ENCODE results near the gene MAP3K1. TPM values are rescaled to one million over a fixed set of nuclear protein-coding genes. Genes with fewer than 3 reads are reported as not detected.
A peak's percentile ranks its signal among the peaks of the same experiment; 100 is the strongest.

Gene MAP3K1
- total RNA-seq, 1 donor from 2014 or later, result 35.2 TPM

GRCh38 chr5:56845904-56846480 lies 30.6 kb downstream of the MAP3K1 start:
- no peak for DNase-seq (ENCODE audit: low read depth in 2 of 2)

DNA sequence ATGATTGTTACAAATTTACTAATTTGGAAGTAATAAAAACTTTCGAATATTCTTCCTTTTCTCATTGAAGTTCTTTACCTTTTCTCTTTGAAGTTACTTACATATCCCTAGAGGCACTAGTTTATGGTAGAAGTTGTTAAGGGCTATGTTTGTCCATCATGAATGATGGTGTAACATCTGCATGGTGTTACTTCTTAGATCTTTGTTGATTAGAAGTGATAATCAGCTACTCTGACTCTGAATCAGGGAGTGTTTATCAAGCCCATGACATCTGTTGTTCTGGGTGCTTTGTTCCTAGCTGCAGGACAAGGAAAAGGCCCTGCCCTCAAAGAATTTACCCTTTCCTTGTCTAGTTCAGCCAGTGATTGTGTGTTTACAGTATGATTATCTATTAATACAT lies 32.9 kb downstream of the MAP3K1 start:
- no peak for DNase-seq (ENCODE audit: low read depth in 2 of 2)

GRCh38 chr5:56849671-56850070 lies 34.3 kb downstream of the MAP3K1 start:
- no peak for DNase-seq (ENCODE audit: low read depth in 2 of 2)

DNA sequence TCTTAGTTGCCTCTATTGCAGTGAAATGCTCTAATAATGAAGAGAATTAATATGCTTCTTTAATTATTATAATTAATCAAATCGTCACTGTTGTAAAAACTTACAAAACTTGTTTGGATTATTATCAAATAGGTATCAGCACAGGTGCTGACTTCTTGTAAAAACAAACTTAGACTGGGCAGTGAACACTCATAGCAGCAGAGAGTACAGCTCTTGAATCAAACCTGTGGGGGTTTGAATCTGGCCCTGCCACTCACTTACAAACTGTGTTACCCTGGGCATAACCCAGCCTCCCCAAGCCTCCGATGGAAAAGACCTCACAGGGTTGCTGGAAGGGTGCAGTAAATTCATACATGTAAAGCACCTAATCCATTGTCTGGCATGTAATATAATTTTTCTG lies 35.1 kb downstream of the MAP3K1 start:
- no peak for DNase-seq (ENCODE audit: low read depth in 2 of 2)

DNA sequence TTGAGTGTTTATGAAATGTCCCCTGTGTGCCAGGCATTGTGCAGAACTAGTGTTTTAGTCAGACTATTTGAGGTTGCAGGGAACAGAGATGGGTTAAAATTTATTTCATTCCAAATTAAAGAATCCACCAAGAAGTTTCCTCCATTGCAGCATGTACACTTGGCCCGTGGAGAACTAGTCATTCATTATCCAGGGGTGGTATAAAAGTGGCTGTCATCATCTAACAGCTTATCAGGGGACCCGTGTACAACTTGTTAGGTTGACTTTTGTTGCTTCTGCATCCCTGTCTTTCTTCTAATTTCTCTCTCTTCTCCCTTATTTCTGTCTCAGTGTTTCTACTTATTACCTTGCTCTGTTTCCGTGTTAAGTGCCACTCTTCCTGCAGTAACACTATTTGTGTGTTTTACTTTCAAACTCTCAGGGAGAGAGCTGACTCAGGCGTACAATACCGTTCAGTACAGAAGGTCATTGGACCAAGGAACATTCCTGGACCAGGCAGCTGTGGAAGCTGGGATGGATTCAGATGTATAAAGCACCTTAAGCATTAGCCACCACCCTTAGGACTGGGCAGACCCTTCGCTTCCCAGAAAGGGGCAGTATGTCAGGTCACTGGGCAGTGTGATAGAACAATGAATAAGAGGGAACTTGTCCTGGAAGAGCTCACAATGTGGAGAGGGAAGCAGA lies 36.1 kb downstream of the MAP3K1 start:
- DNase-seq (ENCODE audit: low read depth in 2 of 2), result peak in 1 of 2 donors; percentile 60

DNA sequence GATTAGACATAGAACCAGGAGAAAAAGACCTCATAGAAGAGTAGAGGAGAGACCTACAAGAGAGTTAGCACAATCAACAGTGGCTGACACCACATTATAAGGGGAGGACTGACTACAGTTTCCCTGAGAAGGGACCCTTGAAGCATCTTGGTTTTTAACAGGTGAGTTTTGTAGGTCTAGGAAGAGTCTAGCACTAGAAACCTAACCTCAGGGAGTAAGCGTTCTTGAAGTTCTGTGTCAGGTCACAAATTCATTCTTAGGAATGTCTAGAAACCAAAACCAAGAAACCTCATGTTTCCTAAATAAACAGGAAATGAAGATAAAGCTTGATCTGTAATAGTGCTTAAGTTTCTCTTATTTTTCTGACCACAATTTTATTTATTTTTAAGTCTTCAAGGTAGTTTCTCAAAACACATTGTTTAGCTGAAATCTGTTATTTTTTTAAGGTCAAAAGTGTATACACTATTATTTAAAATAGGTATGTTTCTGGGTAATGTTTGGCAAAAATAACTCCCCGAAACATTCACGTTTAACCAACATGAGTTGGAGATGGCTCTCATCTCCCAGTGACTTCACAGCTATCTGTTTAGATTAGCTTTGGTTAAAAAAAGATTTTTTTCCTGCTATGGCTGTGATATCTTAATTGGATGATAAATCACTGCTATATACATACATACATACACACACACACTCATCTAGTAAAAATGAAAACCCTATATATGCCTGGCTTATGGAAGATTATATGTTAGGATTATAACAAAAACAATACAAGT lies 37.1 kb downstream of the MAP3K1 start:
- DNase-seq (ENCODE audit: low read depth in 2 of 2), result no peak

DNA sequence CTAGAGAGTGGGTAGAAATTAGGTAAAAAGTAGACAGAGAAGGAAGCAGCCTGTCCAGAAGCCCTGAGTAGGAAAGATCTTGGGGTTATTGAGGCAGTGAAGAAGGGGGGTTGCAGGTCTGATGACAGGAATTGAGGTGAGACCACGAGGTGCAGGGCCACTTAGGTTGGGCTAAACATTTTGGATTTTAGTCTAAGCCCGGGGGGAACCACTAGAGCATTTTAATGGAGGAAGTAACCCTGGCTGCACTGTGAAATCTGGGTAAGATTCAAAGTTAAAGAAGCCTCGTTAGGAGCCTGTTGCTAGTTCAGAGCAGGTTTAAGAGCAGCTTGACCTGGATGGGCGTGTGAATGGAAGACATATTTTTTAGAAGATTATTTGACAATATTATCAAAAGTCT lies 38.3 kb downstream of the MAP3K1 start:
- DNase-seq (ENCODE audit: low read depth in 2 of 2), result no peak

GRCh38 chr5:56854920-56855319 lies 39.6 kb downstream of the MAP3K1 start:
- no peak for DNase-seq (ENCODE audit: low read depth in 2 of 2)

DNA sequence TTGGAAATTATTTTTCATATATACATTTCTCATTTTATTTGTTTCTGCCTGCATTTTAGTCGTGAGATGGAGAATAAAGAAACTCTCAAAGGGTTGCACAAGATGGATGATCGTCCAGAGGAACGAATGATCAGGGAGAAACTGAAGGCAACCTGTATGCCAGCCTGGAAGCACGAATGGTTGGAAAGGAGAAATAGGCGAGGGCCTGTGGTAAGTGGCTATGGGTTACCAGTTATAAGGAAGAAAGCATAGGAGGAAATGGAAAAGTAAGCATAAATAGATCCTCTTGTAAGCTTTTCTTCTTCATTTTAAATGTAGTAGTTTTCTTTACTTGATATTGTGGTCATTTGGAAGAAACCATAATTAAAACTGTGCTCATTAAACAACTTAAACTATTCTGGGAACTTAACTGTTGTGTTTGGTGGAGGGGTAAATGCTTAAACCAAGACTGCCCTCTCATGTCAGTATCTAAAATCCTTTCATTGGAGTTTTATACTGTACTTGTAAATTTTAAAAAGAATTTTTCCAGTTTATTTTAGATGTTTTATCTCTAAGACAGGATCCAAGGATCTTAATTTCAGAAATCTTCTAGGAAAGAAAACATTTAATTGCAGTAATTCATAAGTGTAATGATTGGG lies 41.3 kb downstream of the MAP3K1 start:
- no peak for DNase-seq (ENCODE audit: low read depth in 2 of 2)

GRCh38 chr5:56858777-56859442 lies 43.6 kb downstream of the MAP3K1 start:
- DNase-seq (ENCODE audit: low read depth in 2 of 2), result no peak

DNA sequence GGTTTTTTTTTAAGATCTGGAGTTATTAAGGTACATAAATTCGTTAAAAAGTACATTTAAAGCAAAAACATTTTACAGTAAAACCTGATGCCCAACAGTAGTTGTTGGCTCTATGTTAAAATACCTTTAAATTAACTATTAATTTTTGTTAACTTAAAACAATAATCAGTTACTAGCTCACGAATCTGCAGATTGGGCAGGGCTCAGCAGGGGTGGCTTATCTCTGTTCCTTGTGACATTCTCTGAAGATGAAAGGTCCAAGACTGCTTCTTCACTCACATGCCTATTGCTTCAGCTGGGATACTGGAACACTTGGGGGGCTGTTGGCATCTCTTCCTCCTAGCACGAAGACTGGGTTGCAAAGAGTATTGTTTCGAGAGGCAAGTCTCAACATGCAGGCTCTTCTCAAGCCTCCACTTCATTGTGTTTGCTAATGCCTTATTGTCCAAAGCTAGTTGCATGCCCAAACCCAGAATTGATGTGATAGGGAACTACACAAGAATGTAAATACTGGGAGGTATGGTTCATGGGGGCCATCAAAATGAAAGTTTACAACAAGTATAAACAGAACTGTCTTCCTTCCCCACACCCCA lies 46.6 kb downstream of the MAP3K1 start:
- DNase-seq (ENCODE audit: low read depth in 2 of 2), result no peak

DNA sequence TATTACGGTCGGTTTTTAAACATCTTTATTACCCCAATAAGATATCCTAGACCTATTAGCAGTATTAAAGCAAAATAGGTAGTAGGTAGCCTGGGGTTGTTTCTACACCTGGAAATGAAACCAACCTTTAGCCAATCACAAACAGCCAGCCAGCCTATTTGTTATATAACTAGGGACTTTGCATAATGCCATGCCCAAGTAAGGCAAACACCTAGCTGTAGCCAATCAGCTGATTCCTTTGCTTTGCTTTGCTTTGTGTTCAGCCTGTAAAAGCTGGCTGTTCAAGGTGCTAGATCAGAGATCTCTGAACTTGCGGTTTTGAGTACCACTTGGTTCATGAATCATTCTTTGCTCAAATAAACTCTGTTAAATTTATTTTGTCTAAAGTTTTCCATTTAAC lies 47.6 kb downstream of the MAP3K1 start:
- DNase-seq (ENCODE audit: low read depth in 2 of 2), result no peak

DNA sequence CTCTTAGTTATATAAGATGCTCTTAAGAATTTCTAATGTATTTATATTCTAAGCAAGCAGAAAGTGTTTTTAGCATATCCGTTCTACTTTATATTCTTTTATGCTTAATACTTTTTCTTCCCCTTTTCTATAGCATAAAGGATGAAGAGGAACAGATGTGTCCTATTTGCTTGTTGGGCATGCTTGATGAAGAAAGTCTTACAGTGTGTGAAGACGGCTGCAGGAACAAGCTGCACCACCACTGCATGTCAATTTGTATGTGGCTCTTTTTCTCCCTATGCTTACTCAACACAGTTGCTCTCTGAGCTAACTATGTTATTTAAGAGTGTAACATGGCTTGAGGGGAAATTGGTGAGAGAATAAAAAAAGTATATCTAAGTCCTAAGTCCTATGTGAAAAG lies 56.4 kb downstream of the MAP3K1 start:
- DNase-seq (ENCODE audit: low read depth in 2 of 2), result no peak

DNA sequence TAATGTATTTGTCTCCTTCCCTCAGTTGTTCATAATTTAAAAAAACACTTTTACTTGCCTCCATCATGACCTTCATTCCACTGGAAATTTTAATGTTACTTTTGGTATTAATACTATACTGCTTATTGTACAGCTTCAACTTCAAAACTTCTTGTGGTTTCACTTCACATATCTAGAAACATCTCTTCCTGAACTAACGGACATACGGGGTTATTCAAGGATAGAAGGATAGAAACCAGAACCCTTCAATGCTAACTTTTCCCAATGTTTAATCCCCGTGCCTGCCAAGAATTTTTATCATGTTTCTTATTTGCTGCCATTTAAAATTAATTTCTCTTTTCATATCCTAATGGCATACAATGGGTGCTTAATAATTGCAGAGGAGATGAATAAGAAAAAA lies 57.7 kb downstream of the MAP3K1 start:
- DNase-seq (ENCODE audit: low read depth in 2 of 2), result no peak

GRCh38 chr5:56876327-56876726 lies 61.0 kb downstream of the MAP3K1 start:
- no peak for DNase-seq (ENCODE audit: low read depth in 2 of 2)

- no peak for DNase-seq (ENCODE audit: low read depth in 2 of 2)
Measured at GRCh38 chr5:56881571-56881970, 66.2 kb downstream of the MAP3K1 start.

DNA sequence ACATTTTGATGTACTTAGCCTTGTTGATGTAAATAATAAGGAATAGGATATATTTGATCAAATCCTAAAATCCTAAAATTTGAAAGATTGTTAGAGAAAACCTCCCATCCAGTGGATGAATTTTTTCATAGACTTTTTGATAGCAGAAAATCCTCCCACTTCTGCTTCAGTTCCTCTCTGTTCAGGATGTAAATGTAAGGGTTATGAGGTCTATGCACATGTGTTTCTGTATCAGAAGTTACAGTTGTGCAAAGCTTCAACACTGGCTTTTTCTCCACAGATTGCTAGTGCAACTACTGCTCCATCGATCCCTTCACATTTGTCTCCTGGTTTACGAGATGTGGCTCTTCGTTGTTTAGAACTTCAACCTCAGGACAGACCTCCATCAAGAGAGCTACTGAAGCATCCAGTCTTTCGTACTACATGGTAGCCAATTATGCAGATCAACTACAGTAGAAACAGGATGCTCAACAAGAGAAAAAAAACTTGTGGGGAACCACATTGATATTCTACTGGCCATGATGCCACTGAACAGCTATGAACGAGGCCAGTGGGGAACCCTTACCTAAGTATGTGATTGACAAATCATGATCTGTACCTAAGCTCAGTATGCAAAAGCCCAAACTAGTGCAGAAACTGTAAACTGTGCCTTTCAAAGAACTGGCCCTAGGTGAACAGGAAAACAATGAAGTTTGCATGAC lies 78.1 kb downstream of the MAP3K1 start:
- DNase-seq (ENCODE audit: low read depth in 2 of 2), result no peak

DNA sequence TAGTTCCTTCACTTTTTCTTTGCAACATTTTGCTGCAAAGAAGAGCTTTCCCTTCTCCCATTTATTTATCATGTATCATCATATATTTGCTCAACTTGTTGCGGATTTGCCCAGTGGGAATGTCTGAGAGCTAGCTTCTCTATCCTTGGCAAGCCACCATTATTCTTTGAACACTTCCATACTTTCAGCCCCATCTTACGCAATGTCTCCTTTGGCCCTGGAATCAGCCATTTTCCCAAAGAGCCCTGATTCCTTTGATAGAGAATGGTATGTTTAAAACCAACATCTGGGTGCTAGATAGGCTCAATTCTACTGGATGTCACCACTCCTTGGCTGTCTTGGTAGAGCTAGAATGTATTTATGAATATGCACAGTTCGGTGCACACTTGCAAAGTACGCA lies 81.4 kb downstream of the MAP3K1 start:
- DNase-seq (ENCODE audit: low read depth in 2 of 2), result no peak

DNA sequence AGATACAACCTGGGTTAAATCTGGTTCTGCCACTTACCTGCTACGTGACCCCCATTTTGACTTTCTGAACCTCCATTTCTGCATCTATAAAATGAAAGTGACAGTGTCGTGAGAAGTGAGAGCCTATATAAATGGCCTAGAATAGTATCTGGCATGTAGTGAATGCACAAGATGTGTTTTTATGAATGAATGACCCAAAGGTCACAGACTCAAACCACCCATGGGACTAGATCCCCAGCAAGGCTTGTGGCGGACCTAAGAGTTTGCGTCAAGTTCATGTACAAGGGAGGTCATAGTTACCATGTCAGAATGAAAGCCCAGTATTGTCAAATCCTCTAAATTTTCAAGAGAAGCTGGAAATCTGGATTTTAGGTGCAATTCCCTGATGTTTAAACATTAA lies 82.9 kb downstream of the MAP3K1 start:
- no peak for DNase-seq (ENCODE audit: low read depth in 2 of 2)

GRCh38 chr5:56900395-56900794 lies 85.0 kb downstream of the MAP3K1 start:
- peak in 1 of 2 donors; percentile 31 for DNase-seq (ENCODE audit: low read depth in 2 of 2)
